GM19099 (cell line): ENCODE results near the gene NCEH1.

Source experiments
- POLR2A ChIP-seq: IDR thresholded peaks from 3 replicates; pipeline ENCODE4 v1.6.1; 2011; ENCODE audit warnings: low read depth; ENCODE audit not compliant: insufficient read length; ENCODE audit errors: extremely low read depth

The NCEH1 gene, protein sequence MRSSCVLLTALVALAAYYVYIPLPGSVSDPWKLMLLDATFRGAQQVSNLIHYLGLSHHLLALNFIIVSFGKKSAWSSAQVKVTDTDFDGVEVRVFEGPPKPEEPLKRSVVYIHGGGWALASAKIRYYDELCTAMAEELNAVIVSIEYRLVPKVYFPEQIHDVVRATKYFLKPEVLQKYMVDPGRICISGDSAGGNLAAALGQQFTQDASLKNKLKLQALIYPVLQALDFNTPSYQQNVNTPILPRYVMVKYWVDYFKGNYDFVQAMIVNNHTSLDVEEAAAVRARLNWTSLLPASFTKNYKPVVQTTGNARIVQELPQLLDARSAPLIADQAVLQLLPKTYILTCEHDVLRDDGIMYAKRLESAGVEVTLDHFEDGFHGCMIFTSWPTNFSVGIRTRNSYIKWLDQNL

DNA sequence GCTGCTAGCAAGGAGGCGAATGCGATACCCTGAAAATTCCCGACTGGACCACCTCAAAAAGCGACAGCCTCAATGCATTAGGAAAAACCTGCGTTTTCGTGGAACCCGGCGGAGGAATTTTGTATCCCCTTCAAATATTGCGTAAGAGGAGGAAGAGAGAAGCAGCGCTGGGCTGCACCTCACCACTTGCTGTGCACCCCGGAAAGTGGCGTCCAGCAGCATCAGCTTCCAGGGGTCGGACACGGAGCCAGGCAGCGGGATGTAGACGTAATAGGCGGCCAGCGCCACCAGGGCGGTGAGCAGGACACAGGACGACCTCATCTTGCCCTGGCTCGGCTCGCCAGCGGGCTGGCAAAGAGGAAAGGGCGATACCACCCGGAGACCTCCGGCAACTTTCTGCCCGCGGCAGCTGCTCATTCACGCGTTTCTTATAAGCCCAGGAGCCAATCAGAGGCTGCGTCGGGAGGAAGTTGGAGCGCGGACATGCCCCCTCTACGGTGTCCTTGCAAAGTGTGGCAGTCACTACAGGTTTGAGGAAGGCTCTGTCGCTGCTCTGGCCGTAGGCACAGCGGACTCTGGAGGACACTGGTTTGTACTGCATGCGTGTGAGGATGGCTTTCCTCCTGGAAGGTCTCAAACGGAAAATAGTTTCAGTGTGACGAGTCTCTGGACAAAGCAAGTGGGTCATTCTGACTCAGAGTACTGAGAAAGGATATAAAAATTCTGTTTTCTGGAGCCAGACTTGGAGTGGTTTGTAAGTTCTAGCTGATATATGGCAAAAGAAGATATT is at the start of gene NCEH1:
TSS of gene NCEH1 (minus strand) at position 404 of the 790 bp plus-strand sequence. CDS start at position 321, 83 bp downstream.
- TF ChIP-seq POLR2A: peak; percentile 89

DNA sequence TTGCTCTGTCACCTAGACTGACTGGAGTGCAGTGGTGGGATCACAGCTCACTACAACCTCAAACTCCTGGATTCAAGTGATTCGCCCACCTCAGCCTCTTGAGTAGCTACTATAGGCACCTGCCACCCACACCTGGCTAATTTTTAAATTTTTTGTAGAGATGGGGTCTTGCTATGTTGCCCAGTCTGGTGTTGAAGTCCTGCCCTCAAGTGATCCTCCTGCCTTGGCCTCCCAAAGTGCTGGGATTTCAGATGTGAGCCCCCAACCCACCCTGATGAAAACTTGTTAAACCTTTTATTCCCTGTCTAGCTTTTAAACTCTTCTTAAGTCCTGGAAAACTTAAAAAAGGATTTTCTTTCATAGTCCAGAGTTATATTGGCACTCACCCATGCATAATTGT is 42.3 kb upstream of the NCEH1 start:
- TF ChIP-seq POLR2A: no peak

DNA sequence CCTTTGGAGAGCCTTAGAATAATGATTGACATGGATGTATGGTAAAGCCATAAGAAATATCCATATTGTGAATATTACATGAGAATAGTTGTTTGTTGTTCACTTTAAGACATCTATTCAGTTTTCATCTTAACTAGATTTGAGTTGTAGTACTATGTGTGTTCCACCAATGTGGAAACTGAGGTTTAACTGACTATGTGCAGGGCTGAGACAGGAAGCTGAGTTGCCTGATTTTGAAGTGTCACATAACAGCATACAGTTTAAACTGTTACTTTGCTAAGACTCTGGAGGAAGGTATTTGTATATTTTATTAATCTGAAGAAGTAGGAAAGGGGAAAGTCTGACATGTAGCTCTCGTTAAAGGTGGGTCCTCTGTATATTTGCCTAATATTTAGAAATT is 41.8 kb upstream of the NCEH1 start:
- TF ChIP-seq POLR2A: no peak

DNA sequence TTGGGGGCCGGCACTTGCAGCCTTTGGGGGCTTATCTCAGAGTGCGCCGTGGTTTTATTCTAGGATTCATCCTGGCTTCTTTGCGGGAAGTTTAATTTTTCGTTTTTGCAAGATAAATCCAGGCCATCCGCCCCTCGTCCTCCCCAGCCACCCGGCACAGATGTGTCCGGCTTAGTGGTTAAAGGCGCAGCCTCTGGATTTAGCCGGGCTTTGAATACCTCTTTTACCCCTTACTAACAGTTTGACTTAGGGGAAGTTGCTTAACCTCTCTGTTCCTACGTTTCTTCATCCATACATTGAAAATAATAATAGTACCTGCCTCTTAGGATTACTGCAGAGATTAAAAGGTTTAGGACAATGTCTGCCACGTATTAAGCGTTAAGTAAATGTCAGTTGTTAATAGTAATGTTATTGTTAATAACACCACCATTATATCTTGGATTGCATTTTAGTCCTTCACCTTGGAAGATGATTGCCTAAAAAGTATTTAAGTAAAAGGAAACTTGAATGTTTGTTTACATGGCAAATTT is 40.4 kb upstream of the NCEH1 start:
- no peak for TF ChIP-seq POLR2A

DNA sequence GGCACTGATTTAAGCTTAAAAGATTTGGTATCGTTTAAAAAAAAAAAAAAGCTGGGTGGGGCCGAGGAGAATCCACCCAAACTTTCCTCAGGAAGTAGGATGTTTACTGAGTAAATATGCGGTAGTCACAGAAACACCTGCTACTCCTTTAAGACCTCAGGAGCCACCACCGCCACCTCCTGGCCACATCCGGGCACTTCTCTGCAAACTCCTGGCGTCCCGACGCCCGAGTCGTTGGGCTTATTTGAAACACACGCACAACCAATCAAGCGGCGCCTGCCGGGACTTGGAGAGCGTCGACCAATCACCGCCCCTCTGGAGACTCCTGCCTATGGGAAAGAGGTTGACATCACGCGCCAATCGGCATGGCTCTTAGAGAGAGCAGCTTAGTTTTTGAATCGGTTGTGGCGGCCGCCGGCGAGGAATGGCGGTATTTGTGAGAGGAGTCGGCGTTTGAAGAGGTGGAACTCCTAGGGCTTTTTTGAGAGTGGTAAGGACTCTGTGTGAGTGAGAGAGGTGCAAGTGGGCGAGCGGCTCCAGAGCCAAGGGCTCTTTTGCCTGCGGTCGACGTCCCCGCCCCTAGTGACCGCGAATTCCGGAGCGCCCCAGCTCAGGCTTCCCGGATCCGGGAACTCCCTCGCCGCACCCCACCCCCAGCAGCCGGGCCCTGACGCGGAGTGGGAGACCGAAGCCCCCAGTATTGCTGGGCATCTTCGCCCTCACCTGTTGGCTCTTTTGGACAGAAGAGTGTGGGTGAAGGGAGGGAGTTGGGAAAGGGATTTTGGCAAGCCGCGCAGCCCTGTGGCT is 39.7 kb upstream of the NCEH1 start, which contains the start of gene ECT2:
TSS of gene ECT2 (plus strand) at position 359 of the 807 bp plus-strand sequence. CDS start 3,805 bp downstream, outside the sequence.
- TF ChIP-seq POLR2A: peak; percentile 78

DNA sequence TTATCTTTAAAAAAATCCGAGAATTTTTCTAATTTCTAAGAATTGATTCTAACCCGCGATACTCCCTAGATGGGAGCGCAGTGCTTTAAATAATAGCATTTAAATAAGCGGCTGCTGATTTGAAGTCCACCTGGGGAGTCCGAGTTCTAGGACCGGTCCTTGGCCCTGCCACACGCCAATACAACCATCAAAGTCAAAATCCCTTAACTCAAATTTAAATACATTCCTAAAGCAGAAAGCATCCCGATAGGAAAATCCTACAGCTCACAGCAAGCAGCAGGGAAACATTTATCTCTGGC is 39.2 kb upstream of the NCEH1 start:
- no peak for TF ChIP-seq POLR2A

DNA sequence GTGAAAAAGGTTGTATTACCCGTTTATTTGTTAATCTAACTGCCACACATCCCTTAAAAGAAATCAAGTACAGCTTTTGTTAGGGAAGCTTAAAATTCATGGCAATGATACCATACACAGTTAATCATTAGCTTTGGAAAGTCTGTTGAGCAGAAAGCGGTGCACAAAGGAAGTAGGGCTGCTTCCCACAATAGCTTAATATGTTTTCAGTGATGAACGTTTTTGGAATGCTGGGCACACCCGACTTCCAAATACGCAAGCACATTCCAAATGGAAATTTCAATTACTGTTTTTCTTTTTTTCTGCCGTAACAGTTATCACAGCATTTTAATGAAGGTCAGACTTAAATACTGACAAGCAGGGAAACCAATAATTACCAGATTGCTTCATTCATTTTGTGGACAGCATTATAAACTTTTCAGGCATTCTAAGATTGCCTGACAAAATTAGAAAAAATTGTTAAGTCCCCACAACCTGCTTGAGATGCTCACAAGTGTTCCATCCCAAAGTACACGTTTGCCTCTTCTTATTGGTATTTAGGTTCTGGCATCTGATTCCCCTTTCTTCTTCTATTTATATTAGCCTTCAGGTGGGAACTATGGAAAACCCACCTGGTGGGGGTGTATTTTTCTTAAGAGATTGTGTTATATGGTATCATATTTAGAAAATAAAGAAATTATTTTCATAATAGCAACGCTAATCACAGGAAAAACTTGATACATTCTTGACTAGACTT is 38.5 kb upstream of the NCEH1 start:
- TF ChIP-seq POLR2A: no peak

DNA sequence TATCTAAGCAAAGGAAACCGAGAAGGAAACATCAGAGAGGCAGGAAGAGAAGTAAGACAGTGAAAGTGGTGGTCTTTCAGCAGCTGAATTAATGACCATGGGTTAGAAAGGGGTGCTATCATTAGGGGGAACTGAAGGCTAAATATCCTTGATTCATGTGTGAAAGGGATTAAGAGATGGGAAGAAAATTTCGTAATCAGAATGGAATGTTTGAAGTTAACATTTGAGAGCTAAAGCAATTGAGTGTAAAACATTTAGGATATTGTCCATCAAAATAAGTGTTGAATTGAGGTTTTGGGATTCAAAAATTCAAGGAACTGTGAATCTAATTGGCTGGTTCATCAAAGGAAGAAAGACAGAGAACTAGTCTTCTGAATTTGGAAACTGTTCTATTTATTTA is 35.6 kb upstream of the NCEH1 start:
- no peak for TF ChIP-seq POLR2A

DNA sequence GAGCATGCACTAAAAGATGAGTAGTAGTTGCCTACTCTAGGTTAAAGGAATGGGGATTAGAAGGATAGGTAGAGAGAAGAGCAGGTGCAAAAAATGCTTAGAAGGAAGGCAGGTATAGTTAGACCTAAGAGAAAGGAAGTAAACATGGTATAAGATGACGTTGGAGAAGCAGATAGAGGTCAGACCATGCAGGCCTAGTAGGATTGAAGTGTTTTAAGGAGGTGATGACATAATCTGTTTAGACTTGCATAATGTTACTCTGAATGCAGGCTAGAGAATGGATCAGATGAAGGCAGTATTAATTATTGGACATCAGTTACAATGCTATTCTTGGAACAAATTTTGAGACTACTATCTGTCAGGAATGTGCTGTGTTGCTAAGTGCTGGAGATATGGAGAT is 28.6 kb upstream of the NCEH1 start:
- no peak for TF ChIP-seq POLR2A

DNA sequence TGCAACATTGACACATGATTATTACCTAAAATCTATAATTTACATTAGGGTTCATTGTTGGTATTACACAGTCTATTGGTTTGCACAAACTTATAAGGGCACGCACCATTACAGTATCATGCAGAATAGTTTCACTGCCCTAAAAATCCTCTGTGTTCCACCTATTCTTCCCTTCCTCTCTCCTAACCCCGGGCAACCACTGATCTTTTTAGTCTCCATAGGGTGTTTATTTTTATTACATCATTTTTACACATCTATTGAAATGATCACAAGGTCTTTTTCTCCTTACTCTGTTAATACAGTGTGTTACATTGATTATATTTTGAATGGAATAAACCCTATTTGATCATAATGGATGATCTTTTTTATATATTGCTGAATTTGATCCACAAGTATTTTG is 24.1 kb upstream of the NCEH1 start:
- TF ChIP-seq POLR2A: no peak

DNA sequence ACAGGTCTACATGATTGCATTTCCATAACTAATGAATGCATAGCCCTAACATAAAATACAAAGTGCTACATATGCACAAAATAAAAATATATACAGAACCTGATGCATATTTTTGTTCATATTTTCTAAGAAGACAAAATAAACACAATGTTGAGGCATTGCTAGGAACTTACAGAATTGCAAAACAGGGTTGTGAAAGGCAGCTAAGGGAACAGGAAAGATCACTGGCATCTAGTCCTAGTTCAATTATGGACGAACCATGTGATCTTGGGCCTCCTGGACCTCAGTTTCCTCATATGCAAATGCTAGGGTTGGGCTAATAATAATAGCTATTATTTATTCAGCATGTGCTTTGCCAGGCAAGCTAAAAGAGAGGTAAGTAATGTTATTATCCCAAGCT is 15.5 kb upstream of the NCEH1 start:
- no peak for TF ChIP-seq POLR2A

DNA sequence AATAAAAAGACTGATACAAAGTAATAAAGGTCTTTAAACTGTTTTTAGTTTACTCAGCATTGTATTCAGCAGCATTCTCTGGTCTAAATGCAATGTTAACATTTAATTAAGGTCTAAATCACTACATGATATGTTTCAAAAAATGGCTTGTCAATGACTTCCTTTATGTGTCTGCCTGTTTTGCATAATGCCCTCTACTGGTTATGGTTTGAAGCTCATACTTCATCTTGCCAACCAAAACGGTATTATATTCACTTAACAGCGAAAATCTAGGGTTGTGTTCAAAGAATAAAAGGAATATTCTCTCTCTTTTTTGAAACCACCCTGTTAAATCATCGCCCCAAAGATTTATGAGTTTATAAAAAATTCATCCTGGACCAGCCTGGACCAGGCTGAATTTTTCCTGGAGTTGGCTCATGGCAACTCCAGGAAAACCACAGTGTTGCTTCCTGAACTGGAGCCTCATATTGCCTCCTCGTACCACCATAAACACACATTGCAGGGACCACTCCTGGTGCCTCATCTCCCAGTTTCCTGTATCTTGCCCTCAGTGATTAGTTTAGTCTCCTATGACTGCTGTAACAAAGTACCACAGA is 6.7 kb upstream of the NCEH1 start:
- TF ChIP-seq POLR2A: no peak

DNA sequence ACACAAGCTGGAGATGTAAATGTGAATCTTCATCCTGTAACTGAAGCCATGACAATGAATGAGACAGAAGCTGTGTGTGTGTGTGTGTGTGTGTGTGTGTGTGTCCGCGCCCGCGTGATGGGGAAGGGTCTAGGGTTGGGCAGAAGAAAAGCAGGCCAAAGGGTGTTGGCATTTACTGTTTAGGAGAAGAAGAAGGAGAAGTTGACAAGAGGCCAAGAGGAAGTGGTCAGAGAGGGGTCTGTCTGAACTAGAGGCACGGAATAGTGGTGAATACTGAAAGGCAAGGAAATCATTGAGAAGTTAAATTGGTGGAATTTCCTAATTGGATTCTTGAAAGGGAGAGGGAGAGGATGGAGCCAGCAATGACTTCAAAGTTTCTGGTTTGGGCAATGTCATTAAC is 5.6 kb upstream of the NCEH1 start:
- TF ChIP-seq POLR2A: no peak

DNA sequence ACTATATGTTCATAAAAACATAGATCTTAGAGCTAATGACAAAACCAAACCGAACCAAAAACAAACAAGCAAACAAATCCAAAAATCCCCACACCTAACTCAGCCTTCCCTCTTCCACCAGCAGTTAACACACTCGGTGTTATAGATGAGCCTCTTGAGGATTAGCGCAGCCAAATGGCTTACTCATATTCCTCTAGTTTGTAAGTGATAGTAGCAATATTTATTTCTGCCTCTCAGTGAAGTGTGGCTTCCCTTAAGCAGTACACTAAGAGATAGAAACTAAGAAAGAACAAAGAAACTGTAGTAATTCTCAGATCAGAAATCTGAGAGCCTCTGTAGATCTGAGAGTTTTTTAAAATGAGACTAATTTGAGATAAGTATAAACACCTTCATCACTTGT is 2.4 kb upstream of the NCEH1 start:
- no peak for TF ChIP-seq POLR2A

DNA sequence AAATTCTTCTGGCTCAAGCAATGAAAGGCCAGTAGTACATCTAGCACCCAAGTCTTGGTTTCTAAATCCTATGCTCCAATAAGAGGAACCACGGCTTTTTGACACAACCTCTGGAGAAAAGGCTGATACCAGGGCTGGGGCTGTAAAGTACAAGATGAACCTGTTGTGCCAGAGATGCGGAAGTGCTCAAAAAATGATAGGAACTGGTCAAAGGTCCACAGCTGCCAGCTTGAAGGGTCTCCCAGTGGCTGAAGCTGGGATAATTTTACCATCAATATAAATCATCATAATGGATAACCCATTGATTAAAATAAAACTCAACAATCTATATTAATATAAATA is 558 bp upstream of the NCEH1 start:
- no peak for TF ChIP-seq POLR2A
